GM19351 (cell line): Measurements from ENCODE around the gene SH2D1B.
"Not testable (repeated sequence)": the region's sequence is repeated elsewhere in the genome, so short reads cannot be mapped to it uniquely, and the experiment has no call there.

Experiments
- ATAC-seq: cut with Tn5 transposase; IDR thresholded peaks from one replicate; pipeline ENCODE4 v1.9.1; 2021; ENCODE audit warnings: mild to moderate bottlenecking, moderate library complexity; ENCODE audit not compliant: unreplicated experiment

SH2D1B gene, protein sequence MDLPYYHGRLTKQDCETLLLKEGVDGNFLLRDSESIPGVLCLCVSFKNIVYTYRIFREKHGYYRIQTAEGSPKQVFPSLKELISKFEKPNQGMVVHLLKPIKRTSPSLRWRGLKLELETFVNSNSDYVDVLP

DNA sequence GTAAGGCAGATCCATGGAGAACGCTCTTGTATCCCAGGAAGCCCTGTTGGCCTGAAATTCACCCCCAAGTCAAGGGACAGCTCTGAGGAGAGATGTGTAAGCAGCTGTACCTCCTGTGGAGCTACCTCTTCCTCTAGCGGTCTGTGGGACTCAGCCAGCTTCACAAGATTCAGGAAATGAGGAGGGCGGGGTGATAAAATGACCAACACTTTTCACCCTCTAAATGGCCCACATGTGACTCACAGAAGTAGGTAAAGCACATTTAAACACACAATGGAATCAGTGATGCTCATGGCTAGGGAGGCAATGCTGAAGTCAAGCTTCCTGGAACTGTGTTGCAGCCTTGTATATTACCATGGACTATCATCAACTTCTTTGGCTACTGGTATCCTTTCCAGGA is at the start of gene SH2D1B:
SH2D1B (minus strand) TSS at position 135 of the 400 bp plus-strand sequence; CDS start at position 15, 120 bp downstream.
- no peak for ATAC-seq

GRCh38 chr1:162458236-162458635 is 46.3 kb upstream of the SH2D1B start:
- ATAC-seq, result no peak

GRCh38 chr1:162456323-162456722 is 44.4 kb upstream of the SH2D1B start:
- ATAC-seq, result no peak

DNA sequence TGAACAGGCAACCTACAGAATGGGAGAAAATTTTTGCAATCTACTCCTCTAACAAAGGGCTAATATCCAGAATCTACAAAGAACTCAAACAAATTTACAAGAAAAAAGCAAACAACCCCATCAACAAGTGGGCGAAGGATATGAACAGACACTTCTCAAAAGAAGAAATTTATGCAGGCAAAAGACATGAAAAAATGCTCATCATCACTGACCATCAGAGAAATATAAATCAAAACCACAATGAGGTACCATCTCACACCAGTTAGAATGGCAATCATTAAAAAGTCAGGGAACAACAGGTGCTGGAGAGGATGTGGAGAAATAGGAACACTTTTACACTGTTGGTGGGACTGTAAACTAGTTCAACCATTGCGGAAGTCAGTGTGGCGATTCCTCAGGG is 42.4 kb upstream of the SH2D1B start:
- ATAC-seq, result not testable (repeated sequence)

DNA sequence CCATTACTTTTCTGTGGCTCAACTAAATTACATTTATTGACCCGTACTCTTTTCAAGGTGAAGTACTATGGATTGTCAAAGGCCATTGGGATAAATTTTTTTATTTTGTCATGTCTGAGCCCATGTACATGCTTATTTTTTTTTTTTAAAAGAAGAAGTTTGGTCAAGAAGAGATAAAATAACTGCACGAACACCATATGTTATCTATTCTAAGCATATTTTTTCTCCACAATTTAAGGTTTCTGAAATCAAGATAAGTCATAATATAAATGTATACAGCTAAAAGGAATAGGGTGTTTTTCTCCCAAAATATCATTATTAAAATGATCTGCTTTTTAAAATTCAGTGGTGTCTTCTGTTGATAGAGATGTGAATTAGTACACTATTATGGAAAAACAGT is 35.0 kb upstream of the SH2D1B start:
- no peak for ATAC-seq

- ATAC-seq, result no peak
Observed at GRCh38 chr1:162444903-162445302, 33.0 kb upstream of the SH2D1B start.

GRCh38 chr1:162432977-162433713 is 21.2 kb upstream of the SH2D1B start:
- ATAC-seq, result not testable (repeated sequence)

- no peak for ATAC-seq
Observed at GRCh38 chr1:162430583-162430982, 18.6 kb upstream of the SH2D1B start.

DNA sequence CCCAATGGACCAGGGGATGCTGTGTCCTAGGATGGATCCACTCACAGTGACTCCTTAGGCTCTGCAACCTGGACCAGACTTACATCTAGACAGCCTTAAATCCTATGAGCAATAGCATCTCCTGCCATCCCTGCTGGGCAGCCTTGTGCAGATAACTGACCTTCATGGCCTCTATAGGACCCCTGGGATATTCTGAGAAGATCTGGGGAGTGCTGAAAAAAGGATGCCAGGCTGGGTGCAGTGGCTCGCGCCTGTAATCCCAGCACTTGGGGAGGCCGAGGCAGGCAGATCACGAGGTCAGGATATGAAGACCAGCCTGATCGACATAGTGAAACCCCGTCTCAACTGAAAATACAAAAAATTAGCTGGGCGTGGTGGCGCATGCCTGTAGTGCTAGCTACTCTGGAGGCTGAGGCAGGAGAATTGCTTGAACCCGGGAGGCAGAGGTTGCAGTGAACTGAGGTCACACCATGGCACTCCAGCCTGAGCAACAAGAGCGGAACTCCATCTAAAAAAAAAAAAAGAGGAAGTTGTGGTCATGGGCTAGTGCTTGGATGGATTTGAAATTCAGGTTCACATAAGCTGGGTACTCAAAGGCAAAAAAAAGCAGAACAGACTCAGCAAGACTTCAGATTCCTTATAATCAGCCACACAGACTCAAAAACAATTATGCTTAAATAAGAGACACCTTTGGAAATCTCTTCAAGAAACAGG is 10.9 kb upstream of the SH2D1B start:
- no peak for ATAC-seq

GRCh38 chr1:162421258-162422164 is 9.6 kb upstream of the SH2D1B start:
- ATAC-seq, result no peak

GRCh38 chr1:162420120-162420519 is 8.2 kb upstream of the SH2D1B start:
- ATAC-seq, result no peak

DNA sequence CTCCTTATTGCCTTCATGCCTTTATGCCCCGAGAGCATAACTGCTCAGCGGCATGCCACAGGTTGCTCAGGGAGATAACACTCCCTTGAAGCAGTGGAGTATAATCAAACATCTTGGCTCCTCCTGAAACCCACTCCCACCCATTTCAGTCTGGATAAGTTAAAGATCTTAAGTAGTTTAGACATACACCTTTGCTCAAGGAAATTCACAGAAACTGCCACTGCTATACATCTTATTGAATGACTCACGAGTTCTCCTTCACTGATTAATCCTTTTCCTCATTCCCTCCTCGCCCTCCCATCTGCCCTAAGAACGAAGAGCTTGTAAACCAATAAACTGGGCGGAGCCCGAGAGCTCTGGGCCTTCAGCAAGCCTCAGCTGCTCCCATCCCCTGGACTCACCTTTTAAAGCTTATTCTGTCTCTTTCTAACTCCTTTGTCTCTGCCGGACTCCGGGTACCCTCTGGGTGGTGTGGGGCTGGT is 7.6 kb upstream of the SH2D1B start:
- ATAC-seq, result not testable (repeated sequence)

DNA sequence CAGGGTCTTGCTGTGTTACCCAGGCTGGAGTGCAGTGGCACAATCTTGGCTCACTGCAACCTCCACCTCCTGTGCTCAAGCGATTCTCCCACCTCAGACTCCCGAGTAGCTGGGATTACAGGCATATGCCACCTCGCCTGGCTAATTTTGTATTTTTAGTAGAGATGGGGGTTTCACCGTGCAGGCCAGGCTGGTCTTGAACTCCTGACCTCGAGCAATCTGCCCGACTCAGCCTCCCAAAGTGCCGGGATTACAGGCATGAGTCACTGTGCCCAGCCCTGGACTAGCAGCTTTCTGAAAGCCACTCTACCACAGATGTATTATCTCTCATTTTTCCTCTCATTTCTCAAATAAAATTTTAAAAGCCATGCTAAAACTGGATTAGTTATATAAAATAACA is 6.6 kb upstream of the SH2D1B start:
- not testable (repeated sequence) for ATAC-seq

DNA sequence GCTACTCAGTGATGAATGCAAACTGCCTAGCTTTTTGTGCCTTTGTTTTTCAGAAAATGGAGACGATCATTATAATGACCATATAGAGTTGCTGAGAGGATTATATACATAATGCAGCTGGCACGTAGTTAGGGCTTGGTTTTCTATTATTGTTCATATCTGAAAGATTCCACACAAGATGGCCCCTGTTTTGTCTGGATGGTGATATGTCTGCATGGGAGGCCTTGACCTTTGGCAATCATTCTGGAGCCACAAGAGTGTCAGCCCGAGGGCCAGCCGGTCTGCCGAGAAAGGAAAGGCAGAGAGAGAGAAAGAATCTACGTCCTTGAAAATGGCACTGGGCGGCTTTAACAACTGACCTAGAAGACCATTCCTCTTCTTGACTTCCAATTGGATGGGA is 5.7 kb upstream of the SH2D1B start:
- no peak for ATAC-seq

GRCh38 chr1:162416909-162417308 is 5.0 kb upstream of the SH2D1B start:
- ATAC-seq, result no peak

DNA sequence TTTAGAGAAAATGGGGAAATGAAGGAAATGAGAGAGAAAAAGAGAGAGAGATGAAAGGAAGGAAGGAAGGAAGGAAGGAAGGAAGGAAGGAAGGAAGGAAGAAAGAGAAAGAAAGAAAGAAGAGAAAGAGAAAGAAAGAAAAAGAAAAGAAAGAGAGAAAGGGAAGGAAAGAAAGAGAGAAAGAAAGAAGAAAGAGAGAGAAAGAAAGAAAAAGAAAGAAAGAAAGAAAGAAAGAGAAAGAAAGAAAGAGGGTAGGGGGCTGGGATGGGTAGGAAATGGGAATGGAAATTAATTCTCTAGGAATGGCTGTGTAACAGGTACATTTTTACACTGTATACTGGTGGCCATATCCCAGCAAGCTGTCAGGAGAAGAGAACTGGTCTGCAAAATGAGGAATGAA is 4.3 kb upstream of the SH2D1B start:
- ATAC-seq, result no peak

GRCh38 chr1:162407539-162407938 is 4.4 kb downstream of the SH2D1B start:
- ATAC-seq, result no peak

- no peak for ATAC-seq
Observed at GRCh38 chr1:162406811-162407210, 5.1 kb downstream of the SH2D1B start.

DNA sequence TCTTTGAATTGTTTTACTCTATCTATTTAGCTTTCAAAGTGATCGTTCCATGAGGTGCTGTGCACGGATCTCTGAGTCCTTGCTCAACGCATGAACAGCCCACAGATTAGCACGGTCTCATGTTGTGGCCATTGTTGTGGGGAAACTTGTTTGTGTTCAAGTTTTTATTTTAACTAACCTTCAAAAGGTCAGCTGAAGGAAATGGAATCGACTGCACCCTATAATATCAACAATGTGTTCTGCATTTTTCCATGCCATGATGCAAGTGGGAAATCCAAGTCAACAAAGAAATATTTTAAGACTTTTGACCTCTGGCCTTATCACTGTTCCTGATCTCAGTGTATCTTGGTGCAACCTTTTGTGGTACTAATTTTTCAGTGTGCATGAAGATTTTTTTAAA is 6.1 kb downstream of the SH2D1B start:
- ATAC-seq, result no peak

GRCh38 chr1:162404550-162405160 is 7.3 kb downstream of the SH2D1B start:
- ATAC-seq, result no peak
